UCSD-AML1 (cell line): ENCODE results near the gene EFHB.
"Not testable (repeated sequence)": the region's sequence is repeated elsewhere in the genome, so short reads cannot be mapped to it uniquely, and the experiment has no call there.

Experiments used
- DNase-seq: peaks from one replicate; lab custom pipeline; 2025; ENCODE audit not compliant: unreplicated experiment; lab: John Stamatoyannopoulos, UW

EFHB gene

GRCh38 chr3:19932422-19932821 lies 1.6 kb downstream of the EFHB start:
- no peak for DNase-seq

GRCh38 chr3:19931767-19932188 lies 2.2 kb downstream of the EFHB start:
- no peak for DNase-seq

- peak; percentile 29 for DNase-seq
Observed at GRCh38 chr3:19931180-19931692, 2.8 kb downstream of the EFHB start.

- no peak for DNase-seq
Observed at GRCh38 chr3:19920401-19921080, 13.5 kb downstream of the EFHB start.

GRCh38 chr3:19917167-19917566 lies 16.9 kb downstream of the EFHB start:
- DNase-seq: no peak

GRCh38 chr3:19911452-19911851 lies 22.6 kb downstream of the EFHB start:
- no peak for DNase-seq

- no peak for DNase-seq
Observed at GRCh38 chr3:19907523-19907922, 26.5 kb downstream of the EFHB start.

- no peak for DNase-seq
Observed at GRCh38 chr3:19903649-19904048, 30.4 kb downstream of the EFHB start.

GRCh38 chr3:19901918-19902317 lies 32.1 kb downstream of the EFHB start:
- no peak for DNase-seq

- no peak for DNase-seq
Observed at GRCh38 chr3:19901337-19901736, 32.7 kb downstream of the EFHB start.

GRCh38 chr3:19899833-19900232 lies 34.2 kb downstream of the EFHB start:
- not testable (repeated sequence) for DNase-seq

- no peak for DNase-seq
Observed at GRCh38 chr3:19899264-19899663, 34.8 kb downstream of the EFHB start.

GRCh38 chr3:19898721-19899120 lies 35.3 kb downstream of the EFHB start:
- no peak for DNase-seq

- DNase-seq: no peak
Observed at GRCh38 chr3:19891740-19892139, 42.3 kb downstream of the EFHB start.

- no peak for DNase-seq
Observed at GRCh38 chr3:19888428-19889152, 45.4 kb downstream of the EFHB start.

GRCh38 chr3:19887122-19887521 lies 46.9 kb downstream of the EFHB start:
- DNase-seq: not testable (repeated sequence)

- no peak for DNase-seq
Observed at GRCh38 chr3:19886404-19886803, 47.6 kb downstream of the EFHB start.

GRCh38 chr3:19885468-19885867 lies 48.5 kb downstream of the EFHB start:
- no peak for DNase-seq

- no peak for DNase-seq
Observed at GRCh38 chr3:19881852-19882251, 52.2 kb downstream of the EFHB start.

GRCh38 chr3:19881036-19881435 lies 53.0 kb downstream of the EFHB start:
- no peak for DNase-seq

GRCh38 chr3:19877656-19878055 lies 56.4 kb downstream of the EFHB start:
- no peak for DNase-seq

- DNase-seq: peak; percentile 9
Observed at GRCh38 chr3:19866751-19867347, 67.2 kb downstream of the EFHB start.
